Progenitor cell of endocrine pancreas (in vitro differentiated cells): Measurements from ENCODE around the gene ADCY5. TPM values are rescaled to one million over a fixed set of nuclear protein-coding genes. Genes with fewer than 3 reads are reported as not detected.

Source experiments
- DNase-seq: peaks from one replicate; pipeline ENCODE4 v3.0.0; 2021; ENCODE audit warnings: low spot score; ENCODE audit not compliant: unreplicated experiment
- H3K27ac Mint-ChIP-seq: 2 replicates; pipeline ENCODE4 v1.8.0; 2021; ENCODE audit warnings: mild to moderate bottlenecking, moderate library complexity, mixed read lengths
- H3K27me3 Mint-ChIP-seq: 2 replicates; pipeline ENCODE4 v1.8.0; 2021; ENCODE audit warnings: mixed read lengths
- H3K36me3 Mint-ChIP-seq: 2 replicates; pipeline ENCODE4 v1.8.0; 2022; ENCODE audit warnings: mixed read lengths; ENCODE audit not compliant: insufficient read depth
- H3K4me1 Mint-ChIP-seq: 2 replicates; pipeline ENCODE4 v1.8.0; 2021; ENCODE audit warnings: low read depth, mixed read lengths
- H3K4me3 Mint-ChIP-seq: 2 replicates; pipeline ENCODE4 v1.8.0; 2021; ENCODE audit warnings: low read depth, mild to moderate bottlenecking, moderate library complexity, mixed read lengths
- H3K9me3 Mint-ChIP-seq: 2 replicates; pipeline ENCODE4 v1.8.0; 2021; ENCODE audit warnings: low read depth, mixed read lengths
- total RNA-seq: library from RNA; stranded (reverse); gene quantifications from 2 replicates; pipeline ENCODE4 v1.2.1, GENCODE V29; 2021
- TF ChIP-seq, protein P1 (sequence below): fragments of 200-600 bp; sonication (generic); IDR thresholded peaks from one replicate; pipeline ENCODE4 v1.5.0; 2021; ENCODE audit warnings: antibody characterized with exemption, mild to moderate bottlenecking; ENCODE audit not compliant: unreplicated experiment

ADCY5 gene
- total RNA-seq, 1 donor from 2014 or later: 33.8 TPM

DNA sequence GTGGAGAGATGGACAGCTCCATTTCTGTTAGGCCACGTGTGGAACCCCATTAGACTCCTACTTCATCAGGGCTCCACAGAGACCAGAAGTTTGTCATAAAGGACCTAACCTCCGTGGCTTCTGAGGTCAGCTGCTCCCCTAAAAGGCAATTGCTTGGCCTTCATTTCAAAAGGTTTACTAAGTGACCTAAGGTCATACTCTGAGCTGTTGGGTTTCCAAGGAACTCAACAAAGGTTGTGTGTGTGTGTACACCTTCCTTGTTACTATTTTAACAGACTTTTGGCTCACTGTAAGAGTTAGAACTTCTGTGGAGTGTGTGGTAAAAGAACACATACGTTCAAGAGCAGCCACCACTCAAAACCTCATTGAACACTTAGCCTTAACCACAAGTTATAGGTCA lies 173.2 kb downstream of the ADCY5 start:
- H3K4me3 Mint-ChIP-seq: no peak overlapping the region
- no peak overlapping the region for H3K27ac Mint-ChIP-seq
- no peak for DNase-seq
- no peaks in the 10 kb centered on the region for H3K9me3 Mint-ChIP-seq
- peaks cover 7% of the 10 kb centered on the region for H3K36me3 Mint-ChIP-seq
- no peaks in the 10 kb centered on the region for H3K27me3 Mint-ChIP-seq
- TF ChIP-seq, protein P1, sequence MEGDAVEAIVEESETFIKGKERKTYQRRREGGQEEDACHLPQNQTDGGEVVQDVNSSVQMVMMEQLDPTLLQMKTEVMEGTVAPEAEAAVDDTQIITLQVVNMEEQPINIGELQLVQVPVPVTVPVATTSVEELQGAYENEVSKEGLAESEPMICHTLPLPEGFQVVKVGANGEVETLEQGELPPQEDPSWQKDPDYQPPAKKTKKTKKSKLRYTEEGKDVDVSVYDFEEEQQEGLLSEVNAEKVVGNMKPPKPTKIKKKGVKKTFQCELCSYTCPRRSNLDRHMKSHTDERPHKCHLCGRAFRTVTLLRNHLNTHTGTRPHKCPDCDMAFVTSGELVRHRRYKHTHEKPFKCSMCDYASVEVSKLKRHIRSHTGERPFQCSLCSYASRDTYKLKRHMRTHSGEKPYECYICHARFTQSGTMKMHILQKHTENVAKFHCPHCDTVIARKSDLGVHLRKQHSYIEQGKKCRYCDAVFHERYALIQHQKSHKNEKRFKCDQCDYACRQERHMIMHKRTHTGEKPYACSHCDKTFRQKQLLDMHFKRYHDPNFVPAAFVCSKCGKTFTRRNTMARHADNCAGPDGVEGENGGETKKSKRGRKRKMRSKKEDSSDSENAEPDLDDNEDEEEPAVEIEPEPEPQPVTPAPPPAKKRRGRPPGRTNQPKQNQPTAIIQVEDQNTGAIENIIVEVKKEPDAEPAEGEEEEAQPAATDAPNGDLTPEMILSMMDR: no peak
- no peaks in the 10 kb centered on the region for H3K4me1 Mint-ChIP-seq

DNA sequence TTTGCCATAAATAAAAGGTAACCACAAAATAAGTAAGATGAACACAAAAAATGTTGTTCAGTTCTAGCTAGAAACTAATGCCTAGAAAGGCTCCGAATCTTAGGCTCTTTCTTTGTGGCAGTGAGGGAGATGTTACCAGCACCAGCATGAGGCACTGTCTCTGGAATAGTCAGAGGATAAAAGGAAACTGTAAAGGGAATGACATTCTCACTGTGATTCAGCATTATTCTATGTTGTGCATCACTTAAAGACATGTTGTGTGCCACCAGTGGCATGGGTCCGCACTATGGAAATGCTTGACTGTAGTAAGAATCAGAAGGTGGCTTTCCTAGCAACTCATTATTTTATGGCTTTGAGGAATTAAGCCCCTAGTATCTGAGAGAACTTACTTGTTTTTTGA lies 176.3 kb downstream of the ADCY5 start:
- DNase-seq: no peak
- no peak overlapping the region for H3K4me3 Mint-ChIP-seq
- no peaks in the 10 kb centered on the region for H3K4me1 Mint-ChIP-seq
- no peaks in the 10 kb centered on the region for H3K27me3 Mint-ChIP-seq
- H3K36me3 Mint-ChIP-seq: peaks cover 9% of the 10 kb centered on the region
- H3K9me3 Mint-ChIP-seq: no peaks in the 10 kb centered on the region
- TF ChIP-seq, protein P1: no peak
- no peak overlapping the region for H3K27ac Mint-ChIP-seq

DNA sequence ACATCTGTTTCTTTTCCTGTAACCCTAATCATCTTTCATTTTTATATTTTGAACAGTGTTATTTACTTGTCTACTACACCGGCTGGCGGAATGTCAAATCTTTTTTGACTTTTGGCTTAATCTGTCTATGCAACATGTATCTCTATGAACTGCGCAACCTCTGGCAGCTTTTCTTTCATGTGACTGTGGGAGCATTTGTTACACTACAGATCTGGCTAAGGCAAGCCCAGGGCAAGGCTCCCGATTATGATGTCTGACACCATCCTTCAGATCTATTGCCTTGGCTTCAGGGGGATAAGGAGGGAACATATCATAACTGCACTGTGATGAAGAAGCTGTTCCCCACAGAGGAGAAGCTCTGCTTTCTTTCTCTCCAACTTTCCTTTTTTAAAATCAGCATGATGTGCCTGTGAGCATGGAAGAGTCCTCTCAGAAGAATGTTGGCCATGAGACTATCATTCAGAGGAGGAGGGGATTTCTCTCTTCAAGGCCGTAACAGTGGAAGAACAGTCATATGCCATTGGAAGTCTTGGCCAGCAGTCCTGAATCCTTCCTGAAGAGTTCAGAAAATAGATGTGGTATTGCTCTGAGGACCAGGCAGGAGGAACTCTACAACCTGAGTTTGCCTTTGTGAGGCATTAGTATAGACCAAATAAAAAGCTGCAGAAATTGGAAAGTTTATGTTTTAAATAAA lies 177.3 kb downstream of the ADCY5 start:
- DNase-seq: no peak
- TF ChIP-seq, protein P1: no peak
- no peaks in the 10 kb centered on the region for H3K27me3 Mint-ChIP-seq
- no peak overlapping the region for H3K4me3 Mint-ChIP-seq
- H3K9me3 Mint-ChIP-seq: peaks cover 4% of the 10 kb centered on the region
- H3K27ac Mint-ChIP-seq: no peak overlapping the region
- no peaks in the 10 kb centered on the region for H3K4me1 Mint-ChIP-seq
- peaks cover 14% of the 10 kb centered on the region for H3K36me3 Mint-ChIP-seq

DNA sequence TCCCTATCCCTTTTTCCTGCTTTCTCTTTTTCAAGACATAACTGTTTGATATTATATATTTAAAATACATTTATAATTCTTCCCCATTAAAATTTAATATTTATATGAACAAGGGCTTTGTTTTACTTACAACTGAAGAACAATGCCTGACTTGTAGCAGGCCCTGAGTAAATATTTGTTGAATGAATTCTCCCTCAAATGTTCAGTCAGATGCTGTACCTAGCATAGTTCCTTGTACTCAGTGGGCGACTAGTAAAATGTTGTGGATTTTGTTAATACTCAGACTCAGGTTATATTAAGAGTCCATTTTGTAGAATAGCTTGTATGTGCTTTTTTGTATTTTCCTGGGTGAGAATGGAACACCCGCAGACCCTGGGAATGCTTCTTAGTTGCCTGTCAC lies 178.1 kb downstream of the ADCY5 start:
- Mint-ChIP-seq H3K36me3 (peaks cover 21% of the 10 kb centered on the region), H3K9me3 (peaks cover 12% of the 10 kb centered on the region), H3K27me3 (no peaks in the 10 kb centered on the region)

DNA sequence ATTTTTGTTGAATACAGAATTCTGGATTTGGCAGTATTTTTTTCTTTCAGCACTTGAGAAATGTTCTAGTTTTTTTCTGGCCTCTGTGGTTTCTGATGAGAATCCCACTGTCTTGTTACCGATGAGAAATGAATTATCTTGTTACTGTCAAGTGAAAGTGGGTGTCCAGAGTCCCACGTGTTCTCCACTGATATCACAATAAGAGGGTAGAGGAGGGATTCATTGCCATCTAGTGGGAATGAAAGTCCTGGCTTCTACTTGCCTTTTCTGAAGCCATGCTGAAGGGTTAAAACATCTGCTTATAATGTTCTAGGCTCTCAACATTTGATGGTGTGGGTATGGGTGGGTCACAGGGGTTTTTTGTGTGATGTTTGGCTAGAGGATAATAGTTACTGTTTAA lies 181.1 kb downstream of the ADCY5 start:
- no peaks in the 10 kb centered on the region for H3K4me1 Mint-ChIP-seq
- H3K9me3 Mint-ChIP-seq: peaks cover 16% of the 10 kb centered on the region
- H3K27me3 Mint-ChIP-seq: no peaks in the 10 kb centered on the region
- H3K4me3 Mint-ChIP-seq: no peak overlapping the region
- TF ChIP-seq, protein P1: no peak
- peak overlapping the region; percentile 21 for H3K27ac Mint-ChIP-seq
- peaks cover 27% of the 10 kb centered on the region for H3K36me3 Mint-ChIP-seq
- DNase-seq: no peak

More for the DNA sequence above, 178.1 kb downstream of the ADCY5 start:
- no peak overlapping the region for H3K27ac Mint-ChIP-seq
- no peak for DNase-seq
- H3K4me3 Mint-ChIP-seq: no peak overlapping the region
- TF ChIP-seq, protein P1: no peak
- no peaks in the 10 kb centered on the region for H3K4me1 Mint-ChIP-seq
